Colonic mucosa (tissue), 4 donors: ENCODE data around the gene MDC1. TPM values are rescaled to one million over a fixed set of nuclear protein-coding genes. Genes with fewer than 3 reads are reported as not detected.

ENCODE experiments used
- DNase-seq: peaks from one replicate; pipeline ENCODE4 v3.0.0-alpha.2; 2020
- H3K27ac ChIP-seq: fragments of 200-600 bp; one replicate; pipeline ENCODE4 v1.8.0; 2021
- H3K27me3 ChIP-seq: fragments of 200-600 bp; one replicate; pipeline ENCODE4 v1.8.0; 2021
- H3K36me3 ChIP-seq: fragments of 200-600 bp; one replicate; pipeline ENCODE4 v1.8.0; 2021
- H3K4me1 ChIP-seq: fragments of 200-600 bp; one replicate; pipeline ENCODE4 v1.8.0; 2021; ENCODE audit warnings: mild to moderate bottlenecking
- H3K4me3 ChIP-seq: fragments of 200-600 bp; one replicate; pipeline ENCODE4 v1.8.0; 2021
- H3K9ac ChIP-seq, 2 donors: one replicate each; pipeline ENCODE4 v1.7.0; 2013; ENCODE audit warnings: control low read depth in 2 of 2, low read depth in 2 of 2, low read length in 2 of 2
- H3K9me3 ChIP-seq: fragments of 200-600 bp; one replicate; pipeline ENCODE4 v1.8.0; 2021
- intact Hi-C: fragments of 100-400 bp; cut with DNase I; formaldehyde crosslinking; loops from one replicate; pipeline ENCODE4 v1.14.1; 2022
- total RNA-seq, 2 donors: library from RNA; stranded (reverse); fragmentation: NEBNext Ultra II Directional in 1 of 2; extraction: Animal tissue kit (Norgen Biotek cat#: 25700) in 1 of 2; gene quantifications; one replicate each; pipeline ENCODE4 v1.2.1, GENCODE V29; 2021
- TF ChIP-seq, protein P1 (sequence below): fragments of 200-600 bp; IDR thresholded peaks from one replicate; pipeline ENCODE4 v1.8.0; 2022; ENCODE audit warnings: antibody characterized with exemption, mild to moderate bottlenecking
- donor health status: healthy.
- donor health status: DM: no; HTN: no; CAD: no.
- donor health status: DM: no; HTN: no; CAD: no.

The MDC1 gene
- total RNA-seq, 2 donors from 2014 or later, result 14.0 to 59.0 TPM

DNA sequence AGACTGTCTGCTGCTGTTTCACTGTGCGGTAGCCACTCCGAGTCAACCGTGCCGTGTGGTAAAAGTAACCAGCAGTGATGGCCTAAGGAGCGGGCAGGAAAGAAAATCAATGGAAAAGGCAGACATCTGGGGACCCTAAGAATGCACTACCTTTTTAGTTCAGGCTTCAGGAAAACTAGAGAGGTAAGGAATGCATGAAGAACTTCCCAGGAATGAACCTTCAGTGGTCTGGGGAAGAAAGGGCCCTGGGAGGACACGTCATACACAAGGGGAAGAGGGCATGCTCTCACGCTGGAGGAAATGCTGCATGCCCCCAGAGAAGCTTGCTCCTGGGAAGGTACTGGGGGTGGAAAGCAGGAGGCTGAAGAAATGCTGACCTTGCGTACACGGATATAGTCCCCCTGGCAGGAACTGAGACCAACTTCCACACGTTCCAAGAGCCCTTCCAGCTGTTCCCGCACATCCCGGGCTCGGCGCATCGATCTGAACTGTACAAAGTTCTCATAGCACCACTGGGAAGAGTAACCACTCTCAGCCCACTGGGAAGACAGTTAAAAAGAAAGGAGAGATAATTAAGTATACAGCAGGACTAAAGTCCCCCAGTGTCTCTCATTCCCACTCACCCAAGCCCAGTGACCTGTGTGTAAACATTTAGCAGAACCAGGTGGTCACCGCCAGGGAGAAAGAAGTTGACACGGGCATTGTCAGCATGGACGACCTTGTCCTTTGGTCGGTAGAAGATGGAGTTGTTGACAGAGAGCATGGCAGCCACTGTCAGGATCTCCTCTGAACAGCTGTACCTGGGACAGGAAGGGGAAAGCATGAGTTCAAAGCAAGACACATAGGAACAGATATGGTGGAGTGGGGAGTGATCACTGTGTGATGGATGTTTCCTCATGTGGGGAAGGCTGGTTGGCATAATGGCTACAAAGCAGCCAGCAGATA is 62.0 kb downstream of the MDC1 start:
- no peaks in the 10 kb centered on the region for H3K4me1 ChIP-seq
- H3K4me3 ChIP-seq, result no peak overlapping the region
- intact Hi-C loops, result no loop called here
- H3K9me3 ChIP-seq, result no peaks in the 10 kb centered on the region
- DNase-seq, result no peak
- no peak overlapping the region for H3K27ac ChIP-seq
- no peaks in the 10 kb centered on the region for H3K27me3 ChIP-seq
- TF ChIP-seq, protein P1, sequence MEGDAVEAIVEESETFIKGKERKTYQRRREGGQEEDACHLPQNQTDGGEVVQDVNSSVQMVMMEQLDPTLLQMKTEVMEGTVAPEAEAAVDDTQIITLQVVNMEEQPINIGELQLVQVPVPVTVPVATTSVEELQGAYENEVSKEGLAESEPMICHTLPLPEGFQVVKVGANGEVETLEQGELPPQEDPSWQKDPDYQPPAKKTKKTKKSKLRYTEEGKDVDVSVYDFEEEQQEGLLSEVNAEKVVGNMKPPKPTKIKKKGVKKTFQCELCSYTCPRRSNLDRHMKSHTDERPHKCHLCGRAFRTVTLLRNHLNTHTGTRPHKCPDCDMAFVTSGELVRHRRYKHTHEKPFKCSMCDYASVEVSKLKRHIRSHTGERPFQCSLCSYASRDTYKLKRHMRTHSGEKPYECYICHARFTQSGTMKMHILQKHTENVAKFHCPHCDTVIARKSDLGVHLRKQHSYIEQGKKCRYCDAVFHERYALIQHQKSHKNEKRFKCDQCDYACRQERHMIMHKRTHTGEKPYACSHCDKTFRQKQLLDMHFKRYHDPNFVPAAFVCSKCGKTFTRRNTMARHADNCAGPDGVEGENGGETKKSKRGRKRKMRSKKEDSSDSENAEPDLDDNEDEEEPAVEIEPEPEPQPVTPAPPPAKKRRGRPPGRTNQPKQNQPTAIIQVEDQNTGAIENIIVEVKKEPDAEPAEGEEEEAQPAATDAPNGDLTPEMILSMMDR, result no peak
- H3K36me3 ChIP-seq, result peaks cover 16% of the 10 kb centered on the region
- no peak overlapping the region for H3K9ac ChIP-seq

DNA sequence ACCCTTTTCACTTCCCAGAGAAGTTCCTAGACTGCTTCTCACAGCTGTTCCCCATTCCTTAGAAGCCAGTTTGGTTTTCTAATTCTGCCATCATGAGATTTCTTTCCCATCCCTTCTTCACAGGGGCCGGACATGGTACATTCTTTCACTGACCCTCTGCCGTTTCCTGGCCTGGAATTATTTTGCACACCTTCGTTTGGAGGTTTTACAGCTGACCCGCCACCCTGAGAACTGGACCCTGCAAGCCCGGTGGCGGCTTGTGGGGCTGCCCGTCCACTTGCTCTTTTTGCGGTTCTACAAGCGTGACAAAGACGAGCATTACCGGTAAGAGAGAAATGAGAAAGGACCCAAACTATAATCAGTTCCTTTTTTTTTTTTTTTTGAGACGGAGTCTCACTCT is 65.9 kb downstream of the MDC1 start:
- Histone ChIP-seq H3K4me3 (no peak overlapping the region), H3K9ac (no peak overlapping the region), H3K4me1 (peaks cover 4% of the 10 kb centered on the region), H3K27ac (no peak overlapping the region), H3K9me3 (no peaks in the 10 kb centered on the region), H3K36me3 (peaks cover 11% of the 10 kb centered on the region), H3K27me3 (no peaks in the 10 kb centered on the region)
- TF ChIP-seq, protein P1, result no peak
- DNase-seq, result no peak
- intact Hi-C loops, result no loop called here

Other genes with a start within 250 kb of the MDC1 start
- 100 to 1,000 TPM; 208 to 471 TPM for gene HLA-E, start 227.8 kb downstream of the MDC1 start, total RNA-seq
- 10 to 100 TPM; 42.2 to 49.3 TPM for gene GNL1, start 160.8 kb downstream of the MDC1 start, total RNA-seq
- 1 to 10 TPM; 3.9 to 7.2 TPM for gene PRR3, start 160.0 kb downstream of the MDC1 start, total RNA-seq
- 10 to 100 TPM; 43.6 to 61.3 TPM for gene ABCF1, start 145.8 kb downstream of the MDC1 start, total RNA-seq
- 10 to 100 TPM; 46.9 to 78.2 TPM for gene PPP1R10, start 100.0 kb downstream of the MDC1 start, total RNA-seq
- gene MRPS18B, start 99.4 kb downstream of the MDC1 start, total RNA-seq, result 10 to 100 TPM; 63.6 to 70.3 TPM
- gene ATAT1, start 90.4 kb downstream of the MDC1 start, total RNA-seq, result 10 to 100 TPM; 11.5 to 15.9 TPM
- gene C6orf136, start 70.1 kb downstream of the MDC1 start, total RNA-seq, result 10 to 100 TPM; 71.3 to 83.3 TPM
- 10 to 100 TPM; 25.9 to 35.1 TPM for gene DHX16, start 44.3 kb downstream of the MDC1 start, total RNA-seq
- gene PPP1R18, start 30.6 kb downstream of the MDC1 start, total RNA-seq, result 10 to 100 TPM in 1 of 2 donors, 1 to 10 TPM in 1; 8.3 to 22.8 TPM
- 10 to 100 TPM in 1 of 2 donors, 1 to 10 TPM in 1; 7.4 to 19.2 TPM for gene NRM, start 26.3 kb downstream of the MDC1 start, total RNA-seq
- gene TUBB, start 3.1 kb upstream of the MDC1 start, total RNA-seq, result 100 to 1,000 TPM; 213 to 605 TPM
- 100 to 1,000 TPM; 130 to 158 TPM for gene FLOT1, start 25.4 kb upstream of the MDC1 start, total RNA-seq
- 10 to 100 TPM; 47.2 to 92.8 TPM for gene IER3, start 27.3 kb upstream of the MDC1 start, total RNA-seq
- 100 to 1,000 TPM; 261 to 267 TPM for gene DDR1, start 167.2 kb upstream of the MDC1 start, total RNA-seq
- 10 to 100 TPM; 15.8 to 25.7 TPM for gene GTF2H4, start 190.9 kb upstream of the MDC1 start, total RNA-seq
- gene VARS2, start 197.0 kb upstream of the MDC1 start, total RNA-seq, result 10 to 100 TPM; 27.5 to 55.6 TPM
- gene SFTA2, start 214.9 kb upstream of the MDC1 start, total RNA-seq, result 1 to 10 TPM in 1 of 2 donors, not detected in 1; 1.3 TPM
- gene MUCL3, start 223.7 kb upstream of the MDC1 start, total RNA-seq, result under 1 TPM in 1 of 2 donors, not detected in 1; 0.30 TPM